Islet of Langerhans (tissue), 1 donor: Measurements from ENCODE around the gene KCNJ8.
"Not testable (repeated sequence)": the region's sequence is repeated elsewhere in the genome, so short reads cannot be mapped to it uniquely, and the experiment has no call there.

ENCODE experiments used
- FAIRE-seq: peaks from one replicate; lab custom pipeline; 2011; peaks lifted over from hg19 to GRCh38; lab: Jason Lieb, UNC

The KCNJ8 gene

DNA sequence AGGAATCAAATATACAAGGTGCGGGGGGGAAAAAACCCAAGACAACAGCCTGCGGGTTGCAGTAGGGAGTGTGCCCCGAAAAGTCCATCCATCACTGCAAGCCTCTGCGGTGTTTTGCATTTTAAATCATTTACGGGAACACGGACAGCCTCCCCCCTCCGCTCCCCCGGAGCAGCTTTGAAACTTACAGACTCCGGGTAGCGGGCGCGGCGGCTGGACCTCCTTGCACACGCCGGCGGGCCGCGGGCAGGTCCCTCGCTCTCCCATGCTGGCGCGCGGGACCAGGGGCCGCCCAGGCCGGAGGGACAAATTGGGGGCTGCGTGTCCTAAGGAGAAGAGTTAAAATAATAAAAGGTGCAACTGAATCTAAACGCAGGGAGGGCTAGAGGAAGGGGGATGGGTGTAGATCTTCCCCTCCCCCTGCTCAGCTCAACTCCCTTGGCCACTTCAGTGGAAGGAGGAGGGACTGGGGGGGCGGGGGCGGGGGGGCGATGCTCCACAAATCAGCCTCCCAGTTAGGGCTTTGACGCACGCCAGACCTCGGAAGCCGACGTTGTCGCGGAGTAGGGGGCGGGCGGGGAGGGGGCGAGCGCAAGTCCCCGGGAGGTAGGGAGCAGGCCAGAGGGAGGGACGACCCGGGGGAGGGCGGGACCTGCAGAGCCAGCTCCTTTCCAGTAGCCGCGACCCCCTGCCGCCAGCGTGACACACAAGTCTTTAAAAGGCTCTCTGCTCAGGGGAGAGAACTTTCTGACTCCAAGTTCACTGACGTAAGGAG lies at the start of gene KCNJ8:
Gene KCNJ8, minus strand, starts transcription at position 349 of the 775 bp plus-strand sequence. CDS start 1,090 bp downstream, outside the sequence.
- no peak for FAIRE-seq

GRCh38 chr12:21823581-21823980 lies 49.1 kb upstream of the KCNJ8 start:
- FAIRE-seq, result no peak

DNA sequence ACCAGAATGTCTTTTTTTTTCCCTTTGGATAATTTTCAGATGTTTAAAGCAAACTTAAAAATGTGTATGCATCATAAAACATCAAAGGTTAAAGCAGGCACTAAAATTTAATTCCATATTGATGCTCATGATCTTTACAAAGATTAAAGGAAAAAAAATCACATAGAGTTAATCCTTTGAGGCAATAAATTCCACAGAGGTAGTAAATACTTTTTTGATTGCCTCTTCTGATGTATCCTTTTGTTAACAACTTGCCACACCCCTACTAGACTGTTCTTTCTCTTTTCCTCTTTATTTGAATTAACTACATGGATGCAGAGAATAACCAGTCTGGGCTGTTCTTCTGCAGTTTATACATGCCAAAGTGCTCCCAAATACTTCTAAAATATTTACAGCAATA lies 45.2 kb upstream of the KCNJ8 start:
- FAIRE-seq, result no peak

- no peak for FAIRE-seq
Measured at GRCh38 chr12:21819236-21819635, 44.7 kb upstream of the KCNJ8 start.

DNA sequence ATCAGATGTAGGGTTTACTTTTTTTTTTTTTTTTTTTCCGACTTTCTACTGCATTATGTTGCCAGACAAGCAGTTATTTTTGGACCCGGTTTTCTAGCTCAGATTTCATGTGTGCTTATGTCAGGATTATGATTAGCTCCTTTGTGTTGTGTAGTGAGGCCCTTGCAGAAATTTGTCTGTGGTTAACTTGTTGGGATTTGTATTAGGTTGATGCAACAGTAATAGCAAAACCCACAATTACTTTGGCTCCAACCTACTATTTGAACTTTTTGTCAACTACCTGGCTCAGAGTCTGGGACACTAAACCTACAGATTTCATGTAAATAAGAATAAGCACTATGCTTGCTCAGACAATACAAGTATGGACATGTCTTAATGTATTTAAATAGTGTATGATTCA lies 44.1 kb upstream of the KCNJ8 start:
- FAIRE-seq, result no peak

- no peak for FAIRE-seq
Measured at GRCh38 chr12:21815306-21816062, 41.0 kb upstream of the KCNJ8 start.

DNA sequence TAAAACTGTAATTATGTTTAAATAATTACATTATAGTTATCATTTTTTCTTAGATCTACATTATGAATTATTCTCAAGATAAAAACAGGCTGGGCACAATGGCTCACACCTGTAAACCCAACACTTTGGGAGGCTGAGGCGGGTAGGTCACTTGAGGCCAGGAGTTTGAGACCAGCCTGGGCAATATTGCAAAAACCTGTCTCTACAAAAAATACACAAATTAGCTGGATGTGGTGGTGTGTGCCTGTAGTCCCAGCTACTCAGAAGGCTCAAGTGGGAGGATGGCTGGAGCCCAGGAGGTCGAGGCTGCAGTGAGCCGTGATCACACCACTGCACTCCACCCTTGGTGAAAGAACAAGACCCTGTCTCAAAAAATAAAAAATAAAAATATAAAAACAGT lies 40.3 kb upstream of the KCNJ8 start:
- no peak for FAIRE-seq

- peak; percentile 38 for FAIRE-seq
Measured at GRCh38 chr12:21814327-21814726, 39.8 kb upstream of the KCNJ8 start.

DNA sequence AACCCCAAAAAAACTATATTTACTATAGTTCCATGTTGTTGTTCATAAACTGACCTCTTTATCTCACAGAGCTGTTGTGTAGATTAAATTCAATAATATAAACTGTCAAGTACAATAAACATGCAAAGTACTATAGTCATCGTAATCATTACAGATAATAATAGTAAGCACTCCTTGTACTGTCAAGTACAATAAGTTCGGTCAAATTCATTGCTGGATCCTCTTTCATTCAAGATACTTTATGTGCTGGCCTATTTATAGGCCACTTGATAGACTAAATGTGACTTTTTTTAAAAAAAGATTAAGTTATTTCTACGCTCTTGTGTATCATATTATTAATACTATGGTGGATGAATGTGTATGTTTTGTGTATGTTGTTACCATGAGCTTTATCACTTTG lies 39.2 kb upstream of the KCNJ8 start:
- no peak for FAIRE-seq

GRCh38 chr12:21813125-21813524 lies 38.6 kb upstream of the KCNJ8 start:
- FAIRE-seq, result no peak

DNA sequence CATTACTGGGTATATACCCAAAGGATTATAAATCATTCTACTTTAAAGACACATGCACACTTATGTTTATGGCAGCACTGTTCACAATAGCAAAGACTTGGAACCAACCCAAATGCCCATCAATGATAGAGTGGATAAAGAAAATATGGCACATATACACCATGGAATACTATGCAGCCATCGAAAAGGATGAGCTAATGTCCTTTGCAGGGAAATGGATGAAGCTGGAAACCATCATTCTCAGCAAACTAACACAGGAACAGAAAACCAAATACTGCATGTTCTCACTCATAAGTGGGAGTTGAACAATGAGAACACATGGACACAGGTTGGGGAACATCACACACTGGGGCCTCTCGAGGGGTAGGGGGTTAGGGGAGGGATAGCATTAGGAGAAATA lies 37.8 kb upstream of the KCNJ8 start:
- not testable (repeated sequence) for FAIRE-seq

DNA sequence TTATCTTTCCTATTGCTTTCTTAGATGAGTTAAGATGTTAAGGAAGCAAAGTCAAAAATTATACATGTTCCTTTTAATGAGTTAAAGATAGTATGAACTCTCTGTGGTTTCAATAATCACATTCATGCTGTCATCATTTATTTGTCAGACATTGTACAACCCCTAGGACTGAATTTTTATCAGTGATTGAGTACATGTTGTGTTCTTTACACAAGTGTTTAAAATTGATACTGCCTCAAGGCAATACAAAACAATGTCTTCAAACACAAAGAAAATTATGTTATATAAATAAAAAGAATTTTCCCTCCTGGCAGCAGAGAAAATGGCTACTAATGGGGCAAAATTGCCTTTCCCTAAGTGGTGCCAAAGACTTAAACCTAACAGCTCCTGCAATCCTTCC lies 34.6 kb upstream of the KCNJ8 start:
- peak; percentile 5 for FAIRE-seq

DNA sequence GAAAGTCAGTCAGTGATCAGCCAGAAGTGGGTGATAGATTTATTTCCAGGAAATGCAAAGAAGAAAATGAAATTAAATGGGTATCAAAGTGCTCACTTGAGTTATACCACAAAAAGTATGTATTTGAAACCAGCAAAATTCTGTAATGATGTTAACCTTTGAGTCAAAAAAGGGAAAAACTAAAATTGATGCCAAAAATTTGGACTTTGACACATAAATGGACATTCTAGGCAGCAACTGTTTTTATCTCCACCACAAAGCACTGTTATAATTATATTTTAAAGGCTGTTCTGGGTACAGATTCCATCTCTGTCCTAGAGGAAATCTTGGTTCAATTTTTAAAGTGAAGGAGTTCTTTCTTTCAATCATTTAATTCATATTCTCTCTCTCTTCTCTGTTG lies 31.7 kb upstream of the KCNJ8 start:
- FAIRE-seq, result no peak

- FAIRE-seq, result no peak
Measured at GRCh38 chr12:21801522-21802288, 27.2 kb upstream of the KCNJ8 start.

GRCh38 chr12:21800011-21800410 lies 25.5 kb upstream of the KCNJ8 start:
- no peak for FAIRE-seq

- FAIRE-seq, result peak; percentile 75
Measured at GRCh38 chr12:21797539-21797938, 23.0 kb upstream of the KCNJ8 start.

GRCh38 chr12:21795648-21796328 lies 21.3 kb upstream of the KCNJ8 start:
- peak; percentile 5 for FAIRE-seq

DNA sequence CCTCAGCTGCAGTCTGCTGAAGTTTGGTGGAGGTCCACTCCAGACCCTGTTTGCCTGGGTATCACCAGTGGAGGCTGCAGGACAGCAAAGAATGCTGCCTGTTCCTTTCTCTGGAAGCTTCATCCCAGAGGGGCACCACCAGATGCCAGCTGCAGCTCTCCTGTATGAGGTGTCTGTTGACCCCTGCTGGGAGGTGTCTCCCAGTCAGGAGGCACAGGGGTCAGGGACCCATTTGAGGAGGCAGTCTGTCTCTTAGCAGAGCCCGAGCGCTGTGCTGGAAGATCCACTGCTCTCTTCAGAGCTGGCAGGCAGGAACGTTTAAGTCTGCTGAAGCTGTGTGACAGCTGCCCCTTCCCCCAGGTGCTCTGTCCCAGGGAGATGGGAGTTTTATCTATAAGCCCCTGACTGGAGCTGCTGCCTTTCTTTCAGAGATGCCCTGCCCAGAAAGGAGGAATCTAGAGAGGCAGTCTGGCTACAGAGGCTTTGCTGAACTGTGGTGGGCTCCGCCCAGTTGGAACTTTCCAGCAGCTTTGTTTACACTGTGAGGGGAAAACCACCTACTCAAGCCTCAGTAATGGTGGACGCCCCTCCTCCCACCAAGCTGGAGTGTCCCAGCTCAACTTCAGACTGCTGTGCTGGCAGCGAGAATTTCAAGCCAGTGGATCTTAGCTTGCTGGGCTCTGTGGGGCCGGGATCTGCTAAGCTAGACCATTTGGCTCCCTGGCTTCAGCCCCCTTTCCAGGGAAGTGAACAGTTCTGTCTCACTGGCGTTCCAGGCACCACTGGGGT lies 20.5 kb upstream of the KCNJ8 start:
- FAIRE-seq, result not testable (repeated sequence)

- not testable (repeated sequence) for FAIRE-seq
Measured at GRCh38 chr12:21789687-21790086, 15.2 kb upstream of the KCNJ8 start.

DNA sequence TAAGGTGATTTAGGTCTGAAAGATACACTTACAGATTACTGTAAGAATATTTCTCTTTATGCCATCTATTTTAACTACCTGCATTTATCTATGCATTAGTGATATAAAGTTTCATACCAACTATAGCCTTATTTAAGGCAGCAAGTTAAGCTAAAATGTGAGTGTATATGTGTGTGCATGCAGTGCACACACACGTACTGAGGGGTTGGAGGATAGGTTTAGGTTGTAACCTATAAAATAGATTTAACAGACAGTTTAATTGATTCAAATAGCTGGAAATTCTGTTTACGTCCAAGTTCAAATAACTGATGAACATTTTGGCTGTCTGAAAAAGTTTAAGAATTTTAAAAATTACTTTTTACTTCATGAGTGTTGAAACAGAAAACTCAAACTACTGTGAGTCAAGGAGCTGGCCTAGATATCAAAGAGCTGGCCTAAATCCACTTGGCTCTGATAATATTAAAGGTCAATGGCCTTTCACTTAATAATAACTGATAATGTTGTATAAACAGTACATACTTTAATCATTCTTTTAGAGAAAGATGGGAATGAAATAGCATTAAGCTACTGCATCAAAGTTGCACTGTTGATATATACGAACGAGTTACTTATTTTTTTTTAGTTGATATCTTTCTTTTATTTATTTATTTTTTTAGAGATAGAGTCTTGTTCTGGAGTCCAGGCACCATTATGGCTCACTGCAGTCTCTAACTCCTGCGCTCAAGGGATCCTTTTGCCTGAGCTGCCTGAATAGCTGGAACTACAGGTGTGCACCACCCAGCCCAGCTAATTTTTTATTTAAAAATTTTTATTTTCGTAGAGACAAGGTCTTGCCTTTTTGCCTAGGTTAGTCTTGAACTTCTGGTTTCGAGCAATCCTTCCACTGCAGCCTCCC lies 13.8 kb upstream of the KCNJ8 start:
- FAIRE-seq, result no peak
